ENCODE results near the gene LRRC7. TPM values are rescaled to one million over a fixed set of nuclear protein-coding genes. Genes with fewer than 3 reads are reported as not detected.

LRRC7 gene
- total and polyA plus RNA-seq, 11 donors: 0.25 to 4.1 (median 0.49) TPM; not detected in 1

- WGBS, 4 donors: 71 to 94% (median 81%) methylated on average over 1 of the region's 1 CpG
Observed at GRCh38 chr1:69739251-69739605, 171.5 kb downstream of the LRRC7 start.

GRCh38 chr1:69743146-69743545, 175.4 kb downstream of the LRRC7 start:
- H3K4me3 ChIP-seq: no peak overlapping the region
- H3K4me1 ChIP-seq: no peaks in the 10 kb centered on the region
- DNase-seq (no peak), ATAC-seq (no peak)
- H3K27me3 ChIP-seq: no peaks in the 10 kb centered on the region
- no peak for TF ChIP-seq CTCF (IDR thresholded peaks at IDR 0.05)
- H3K9me3 ChIP-seq: no peaks in the 10 kb centered on the region
- no peaks in the 10 kb centered on the region for H3K36me3 ChIP-seq
- 57 to 70% (median 62%) methylated on average over 3 of the region's 3 CpGs for WGBS, 4 donors
- H3K27ac ChIP-seq: no peak overlapping the region
- intact Hi-C loops (cut with DNase I): no loop called here

More at GRCh38 chr1:69739251-69739605, 171.5 kb downstream of the LRRC7 start:
- Histone ChIP-seq H3K4me3 (no peak overlapping the region), H3K9me3 (peaks cover 0 to 11% (median 0%) of the 10 kb centered on the region in 12 donors), H3K27me3 (no peaks in the 10 kb centered on the region), H3K27ac (no peak overlapping the region), H3K4me1 (no peaks in the 10 kb centered on the region), H3K36me3 (no peaks in the 10 kb centered on the region)
- intact Hi-C loops (cut with DNase I): loop anchor here in 8 of 10 donors (5.0 to 10.0 kb wide), 9 partner anchors 914 to 1622 kb away; no protein-coding TSS in a partner anchor
- ATAC-seq (no peak), DNase-seq (no peak)
- TF ChIP-seq CTCF (IDR thresholded peaks at IDR 0.05): no peak
- TF ChIP-seq POLR2A (IDR thresholded peaks at IDR 0.05): no peak

GRCh38 chr1:69744381-69744780, 176.7 kb downstream of the LRRC7 start:
- ATAC-seq (no peak), DNase-seq (no peak)
- intact Hi-C loops (cut with DNase I): no loop called here
- Histone ChIP-seq H3K36me3 (no peaks in the 10 kb centered on the region), H3K4me1 (no peaks in the 10 kb centered on the region), H3K27me3 (no peaks in the 10 kb centered on the region), H3K4me3 (no peak overlapping the region), H3K27ac (no peak overlapping the region), H3K9me3 (no peaks in the 10 kb centered on the region)
- no peak for TF ChIP-seq CTCF (IDR thresholded peaks at IDR 0.05)
- TF ChIP-seq POLR2A (IDR thresholded peaks at IDR 0.05): no peak
- WGBS, 4 donors: 89 to 93% (median 91%) methylated on average over 2 of the region's 2 CpGs

- H3K4me3 ChIP-seq: no peak overlapping the region
- H3K9me3 ChIP-seq: no peaks in the 10 kb centered on the region
- H3K27me3 ChIP-seq: no peaks in the 10 kb centered on the region
- intact Hi-C loops (cut with DNase I): no loop called here
- WGBS, 4 donors: 59 to 73% (median 69%) methylated on average over 2 of the region's 2 CpGs
- H3K27ac ChIP-seq: no peak overlapping the region
- H3K36me3 ChIP-seq: no peaks in the 10 kb centered on the region
- DNase-seq (no peak), ATAC-seq (no peak)
- TF ChIP-seq POLR2A (IDR thresholded peaks at IDR 0.05) (no peak), CTCF (IDR thresholded peaks at IDR 0.05) (no peak)
- no peaks in the 10 kb centered on the region for H3K4me1 ChIP-seq
Observed at GRCh38 chr1:69747207-69747606, 179.5 kb downstream of the LRRC7 start.
